Measurements from ENCODE around the gene MYEOV. TPM values are rescaled to one million over a fixed set of nuclear protein-coding genes. Genes with fewer than 3 reads are reported as not detected.

The MYEOV gene
- total RNA-seq, 2 donors from 2014 or later: not detected

DNA sequence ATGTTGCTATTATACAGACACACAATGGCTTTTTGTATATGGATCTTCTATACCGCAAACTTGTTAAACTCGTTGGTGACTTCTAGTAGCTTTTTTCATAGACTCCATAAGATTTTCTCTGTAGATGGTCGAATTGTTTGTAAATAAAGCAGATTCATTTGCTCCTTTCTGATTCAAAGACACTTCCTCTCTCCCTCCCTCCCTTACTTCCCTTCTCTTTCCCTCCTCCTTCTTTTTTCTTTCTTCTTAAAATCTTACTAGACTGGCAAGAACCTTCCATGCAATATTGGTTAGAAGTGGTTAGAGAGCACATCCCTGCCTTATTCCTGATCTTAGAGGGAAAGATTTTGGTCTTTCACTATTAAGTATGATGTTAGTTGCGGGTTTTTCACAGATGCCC lies 36.4 kb downstream of the MYEOV start:
- H3K36me3 Mint-ChIP-seq: no peaks in the 10 kb centered on the region
- DNase-seq (ENCODE audit: low spot score): no peak
- ATAC-seq: no peak

GRCh38 chr11:69333149-69333710 lies 39.3 kb downstream of the MYEOV start:
- no peak overlapping the region for H3K27ac Mint-ChIP-seq
- H3K9me3 Mint-ChIP-seq: no peaks in the 10 kb centered on the region
- H3K27me3 Mint-ChIP-seq: peaks cover 9 to 21% of the 10 kb centered on the region in 2 donors
- no peak overlapping the region for H3K4me3 Mint-ChIP-seq
- ATAC-seq: no peak
- no peaks in the 10 kb centered on the region for H3K36me3 Mint-ChIP-seq
- no peak for DNase-seq (ENCODE audit: low spot score)
- H3K4me1 Mint-ChIP-seq (ENCODE audit: low read depth in 2 of 2): peaks cover 11 to 14% of the 10 kb centered on the region in 2 donors

More for the DNA sequence above, 36.4 kb downstream of the MYEOV start:
- peaks cover 12 to 21% of the 10 kb centered on the region in 2 donors for H3K27me3 Mint-ChIP-seq
- H3K9me3 Mint-ChIP-seq: no peaks in the 10 kb centered on the region
- no peak overlapping the region for H3K27ac Mint-ChIP-seq
- no peak overlapping the region for H3K4me3 Mint-ChIP-seq
- peaks cover 0 to 6% of the 10 kb centered on the region in 2 donors for H3K4me1 Mint-ChIP-seq (ENCODE audit: low read depth in 2 of 2)

DNA sequence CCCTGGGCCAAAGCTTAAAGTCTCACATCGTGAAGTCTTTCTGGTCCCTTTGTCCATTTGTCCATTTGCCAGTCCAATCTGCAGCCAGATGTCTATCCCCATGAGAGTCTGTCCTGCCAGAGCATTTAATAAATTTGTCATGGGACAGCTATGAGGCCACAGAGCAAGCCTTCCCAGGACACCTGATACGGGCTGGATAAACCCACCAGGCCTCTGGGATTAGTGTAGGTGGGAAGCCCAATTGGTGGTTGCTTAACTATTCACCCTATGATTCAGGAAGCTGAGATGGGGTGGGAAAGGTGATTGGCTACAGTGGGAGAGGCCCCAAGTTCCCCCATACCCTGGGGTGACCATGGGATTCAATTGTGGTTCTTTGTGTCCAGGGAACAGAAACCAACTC lies 39.9 kb downstream of the MYEOV start:
- peaks cover 15 to 18% of the 10 kb centered on the region in 2 donors for H3K4me1 Mint-ChIP-seq (ENCODE audit: low read depth in 2 of 2)
- peaks cover 9 to 21% of the 10 kb centered on the region in 2 donors for H3K27me3 Mint-ChIP-seq
- H3K36me3 Mint-ChIP-seq: no peaks in the 10 kb centered on the region
- no peaks in the 10 kb centered on the region for H3K9me3 Mint-ChIP-seq
- no peak overlapping the region for H3K27ac Mint-ChIP-seq
- no peak overlapping the region for H3K4me3 Mint-ChIP-seq
- no peak for ATAC-seq
- DNase-seq (ENCODE audit: low spot score): no peak

DNA sequence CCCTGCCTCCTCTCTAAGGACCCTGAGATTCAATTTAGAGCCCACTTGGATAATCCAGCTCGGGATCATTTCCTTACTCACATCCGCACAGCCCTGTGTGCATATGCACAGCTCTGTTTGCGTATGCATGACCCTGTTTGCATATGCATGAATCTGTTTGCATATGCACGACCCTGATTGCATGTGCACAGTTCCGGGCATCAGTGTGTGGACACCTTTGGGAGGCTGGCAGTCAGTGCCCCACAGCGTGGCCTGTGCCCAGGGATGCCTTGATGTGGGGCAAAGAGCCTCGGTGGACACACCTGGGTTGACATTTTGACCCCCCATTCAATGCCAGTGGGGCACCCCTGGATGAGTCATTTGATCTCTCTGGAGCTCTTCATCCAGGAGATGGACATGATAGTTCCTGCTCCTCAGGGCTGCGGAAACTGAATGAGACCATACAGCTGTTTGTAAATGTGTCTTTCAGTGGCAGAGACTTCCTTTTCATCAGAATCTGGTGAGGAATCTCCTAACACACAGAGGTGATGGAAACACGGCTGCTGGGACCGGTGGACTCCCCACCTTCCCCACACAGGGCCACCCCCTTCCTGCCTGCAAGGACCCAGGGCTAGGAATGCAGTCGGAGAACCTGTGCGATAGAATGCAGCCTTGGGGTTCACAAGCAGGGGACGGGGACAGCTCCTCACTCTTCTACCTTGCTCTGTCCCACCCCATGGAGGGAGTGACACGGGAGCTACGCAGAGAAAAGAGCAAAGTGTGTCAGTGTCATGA lies 41.2 kb downstream of the MYEOV start:
- Mint-ChIP-seq H3K27ac (no peak overlapping the region), H3K4me1 (ENCODE audit: low read depth in 2 of 2) (peaks cover 23 to 30% of the 10 kb centered on the region in 2 donors), H3K9me3 (peaks cover 4% of the 10 kb centered on the region), H3K27me3 (peaks cover 12 to 21% of the 10 kb centered on the region in 2 donors), H3K4me3 (no peak overlapping the region), H3K36me3 (peaks cover 5% of the 10 kb centered on the region)
- DNase-seq (ENCODE audit: low spot score): no peak
- no peak for ATAC-seq

- no peak for ATAC-seq
- H3K36me3 Mint-ChIP-seq: peaks cover 5% of the 10 kb centered on the region
- no peak for DNase-seq (ENCODE audit: low spot score)
- no peak overlapping the region for H3K27ac Mint-ChIP-seq
- H3K4me3 Mint-ChIP-seq: no peak overlapping the region
- H3K9me3 Mint-ChIP-seq: peaks cover 4% of the 10 kb centered on the region
- H3K27me3 Mint-ChIP-seq: peaks cover 12 to 21% of the 10 kb centered on the region in 2 donors
- peaks cover 23 to 30% of the 10 kb centered on the region in 2 donors for H3K4me1 Mint-ChIP-seq (ENCODE audit: low read depth in 2 of 2)
Measured at GRCh38 chr11:69335781-69336405, 41.9 kb downstream of the MYEOV start.

DNA sequence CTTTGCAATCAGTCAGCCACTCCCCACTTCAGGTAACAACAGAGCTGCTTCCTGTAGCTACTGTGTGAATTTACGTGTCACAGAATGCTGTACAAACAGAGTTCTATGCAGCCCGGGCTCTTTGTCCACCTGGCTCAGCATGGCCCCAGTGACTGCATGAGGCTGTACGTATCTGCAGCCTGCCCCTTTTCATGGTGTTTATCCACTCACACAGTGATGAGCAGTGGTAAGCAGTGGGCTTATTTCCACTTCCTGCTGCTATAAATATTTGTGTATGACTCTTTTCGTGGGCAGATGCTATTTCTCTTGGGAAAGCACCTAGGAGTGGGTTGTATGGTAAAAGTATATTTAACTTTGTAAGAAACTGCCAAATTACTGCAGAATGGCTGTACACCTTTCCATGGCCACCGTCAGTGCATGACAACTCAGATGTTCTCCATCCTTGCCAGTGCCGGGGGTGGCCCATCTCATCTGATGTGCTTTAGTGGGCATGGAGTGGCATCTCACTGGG lies 43.3 kb downstream of the MYEOV start:
- no peak overlapping the region for H3K27ac Mint-ChIP-seq
- H3K4me1 Mint-ChIP-seq (ENCODE audit: low read depth in 2 of 2): peaks cover 23 to 30% of the 10 kb centered on the region in 2 donors
- H3K4me3 Mint-ChIP-seq: peak overlapping the region; percentile 32
- peaks cover 4% of the 10 kb centered on the region for H3K9me3 Mint-ChIP-seq
- ATAC-seq (peak; percentile 74 to 78), DNase-seq (ENCODE audit: low spot score) (no peak)
- H3K36me3 Mint-ChIP-seq: peaks cover 5% of the 10 kb centered on the region
- peaks cover 8 to 10% of the 10 kb centered on the region in 2 donors for H3K27me3 Mint-ChIP-seq

- H3K9me3 Mint-ChIP-seq: peaks cover 4% of the 10 kb centered on the region
- peaks cover 23 to 30% of the 10 kb centered on the region in 2 donors for H3K4me1 Mint-ChIP-seq (ENCODE audit: low read depth in 2 of 2)
- no peak for DNase-seq (ENCODE audit: low spot score)
- H3K36me3 Mint-ChIP-seq: peaks cover 5% of the 10 kb centered on the region
- no peak for ATAC-seq
- no peak overlapping the region for H3K27ac Mint-ChIP-seq
- H3K27me3 Mint-ChIP-seq: peaks cover 0 to 5% of the 10 kb centered on the region in 2 donors
- peak overlapping the region; percentile 7 for H3K4me3 Mint-ChIP-seq
Measured at GRCh38 chr11:69339041-69339733, 45.2 kb downstream of the MYEOV start.

- Mint-ChIP-seq H3K4me1 (ENCODE audit: low read depth in 2 of 2) (peaks cover 23 to 26% of the 10 kb centered on the region in 2 donors), H3K4me3 (no peak overlapping the region), H3K27ac (no peak overlapping the region), H3K36me3 (peaks cover 5% of the 10 kb centered on the region), H3K27me3 (peaks cover 0 to 5% of the 10 kb centered on the region in 2 donors), H3K9me3 (peaks cover 4% of the 10 kb centered on the region)
- no peak for ATAC-seq
- no peak for DNase-seq (ENCODE audit: low spot score)
Measured at GRCh38 chr11:69339983-69340565, 46.1 kb downstream of the MYEOV start.

GRCh38 chr11:69342588-69343330 lies 48.8 kb downstream of the MYEOV start:
- Mint-ChIP-seq H3K4me1 (ENCODE audit: low read depth in 2 of 2) (peaks cover 15 to 18% of the 10 kb centered on the region in 2 donors), H3K4me3 (no peak overlapping the region), H3K27ac (no peak overlapping the region), H3K27me3 (peaks cover 4 to 5% of the 10 kb centered on the region in 2 donors), H3K9me3 (peaks cover 4% of the 10 kb centered on the region), H3K36me3 (peaks cover 5% of the 10 kb centered on the region)
- DNase-seq (ENCODE audit: low spot score) (no peak), ATAC-seq (no peak)

- H3K27me3 Mint-ChIP-seq: peaks cover 7 to 9% of the 10 kb centered on the region in 2 donors
- DNase-seq (ENCODE audit: low spot score): no peak
- H3K9me3 Mint-ChIP-seq: peaks cover 4% of the 10 kb centered on the region
- no peak overlapping the region for H3K27ac Mint-ChIP-seq
- peaks cover 10 to 14% of the 10 kb centered on the region in 2 donors for H3K4me1 Mint-ChIP-seq (ENCODE audit: low read depth in 2 of 2)
- ATAC-seq: no peak
- peaks cover 5% of the 10 kb centered on the region for H3K36me3 Mint-ChIP-seq
- no peak overlapping the region for H3K4me3 Mint-ChIP-seq
Measured at GRCh38 chr11:69343401-69344321, 49.7 kb downstream of the MYEOV start.

- peaks cover 6% of the 10 kb centered on the region for H3K36me3 Mint-ChIP-seq
- no peak overlapping the region for H3K27ac Mint-ChIP-seq
- H3K4me3 Mint-ChIP-seq: no peak overlapping the region
- H3K4me1 Mint-ChIP-seq (ENCODE audit: low read depth in 2 of 2): peaks cover 4 to 5% of the 10 kb centered on the region in 2 donors
- DNase-seq (ENCODE audit: low spot score) (no peak), ATAC-seq (no peak)
- peaks cover 9% of the 10 kb centered on the region in 2 donors for H3K27me3 Mint-ChIP-seq
- peaks cover 3% of the 10 kb centered on the region for H3K9me3 Mint-ChIP-seq
Measured at GRCh38 chr11:69344570-69345145, 50.7 kb downstream of the MYEOV start.

All from natural killer cell treated with Interleukin-12 subunit alpha and Interleukin-12 subunit beta and Interleukin-15 and Interleukin-18, amount 100 ng/mL, for 72 hours (primary cell).